GDM1 (cell line): ENCODE measurements around the gene RTP2.

Source experiments
- DNase-seq: peaks from one replicate; lab custom pipeline; 2025; lab: John Stamatoyannopoulos, UW

The RTP2 gene

DNA sequence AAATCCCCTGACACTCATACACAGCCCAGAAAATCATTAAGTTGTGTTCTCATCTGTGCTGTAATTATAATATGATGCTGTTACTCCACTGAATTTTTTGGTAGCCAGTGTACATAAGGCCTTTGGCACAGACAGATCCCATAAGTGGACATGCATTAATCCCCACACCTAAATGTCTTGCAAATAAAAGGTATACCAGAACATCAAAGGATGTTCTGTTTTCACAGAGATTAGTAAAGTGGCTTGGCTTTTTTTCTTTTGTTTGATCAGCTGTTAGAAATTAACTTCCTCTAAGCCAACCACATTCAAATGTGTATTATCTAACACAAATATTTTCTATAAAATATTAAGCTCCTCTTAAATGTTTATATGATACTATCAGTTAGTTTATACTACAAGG lies 34.8 kb downstream of the RTP2 start:
- no peak for DNase-seq

DNA sequence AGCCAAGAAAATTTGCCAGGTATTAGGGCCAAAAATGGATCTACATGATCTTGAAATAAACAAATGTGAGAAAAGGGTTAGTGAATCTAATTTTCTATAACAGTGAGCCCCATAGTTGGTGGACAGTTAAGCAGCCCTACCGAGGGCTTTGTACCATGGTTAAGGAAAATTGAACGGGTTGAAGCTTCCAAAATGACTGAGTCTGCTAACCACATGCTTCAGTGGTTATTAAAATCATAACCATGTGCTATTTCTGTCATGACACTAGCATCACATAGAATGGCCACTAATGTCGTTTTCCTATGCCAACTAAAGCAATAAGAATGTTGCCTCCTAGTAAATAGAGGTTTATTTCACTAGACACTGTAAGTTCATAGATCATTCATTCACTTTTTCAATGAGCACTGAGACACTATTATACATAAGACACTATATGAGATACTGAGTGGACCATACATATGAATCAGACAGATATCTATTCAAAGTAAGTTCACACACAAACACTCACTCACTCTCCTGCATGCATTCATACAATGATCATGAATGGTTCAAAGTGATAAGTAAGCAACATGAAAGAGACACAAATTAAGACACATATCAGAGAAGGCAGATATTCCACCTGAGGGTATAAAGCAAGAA lies 36.5 kb downstream of the RTP2 start:
- no peak for DNase-seq

DNA sequence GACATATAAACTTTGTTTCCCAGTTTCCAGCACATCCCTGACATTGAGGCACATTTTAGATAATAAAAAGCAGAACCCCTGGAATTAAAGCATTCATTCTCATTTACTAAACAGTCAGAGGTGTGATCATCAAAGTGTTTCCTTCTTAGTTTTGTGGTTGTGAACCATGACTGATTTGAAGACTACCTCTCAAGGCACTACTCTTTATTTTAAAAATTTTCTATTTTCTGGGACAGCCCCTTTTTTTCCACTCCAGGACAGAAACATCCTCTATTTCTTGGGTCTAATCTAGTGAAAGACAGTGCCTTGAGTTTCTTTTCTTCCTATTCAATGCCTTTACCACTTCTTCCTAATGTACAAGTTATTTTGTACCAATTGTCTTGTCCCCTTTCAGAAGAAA lies 37.3 kb downstream of the RTP2 start:
- no peak for DNase-seq

DNA sequence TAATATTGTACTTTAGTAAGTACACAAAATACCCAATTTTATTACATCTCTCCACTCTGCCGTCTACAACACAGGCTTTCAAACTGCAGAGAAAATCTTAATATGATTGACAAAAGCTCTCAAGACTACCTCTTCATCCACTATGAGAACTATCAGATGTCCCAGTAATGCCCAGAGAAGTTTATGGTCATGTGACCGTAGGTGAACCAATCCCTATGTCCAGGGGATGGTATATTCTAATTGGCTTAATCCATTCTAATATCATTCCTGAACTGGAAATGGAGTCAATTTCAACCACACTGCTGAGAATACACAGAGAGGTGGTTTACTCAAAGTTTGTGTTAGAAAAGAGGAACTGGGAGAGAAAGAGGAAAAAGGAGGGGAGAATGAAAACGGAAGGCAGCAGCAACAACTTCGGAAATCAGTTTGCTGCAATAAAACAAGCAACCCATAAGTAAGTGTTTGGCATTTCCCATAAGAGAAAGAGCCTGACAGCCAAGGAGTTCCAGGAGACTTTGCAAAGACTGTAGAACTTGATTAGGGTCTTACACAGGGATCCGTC lies 39.4 kb downstream of the RTP2 start:
- DNase-seq, result no peak

DNA sequence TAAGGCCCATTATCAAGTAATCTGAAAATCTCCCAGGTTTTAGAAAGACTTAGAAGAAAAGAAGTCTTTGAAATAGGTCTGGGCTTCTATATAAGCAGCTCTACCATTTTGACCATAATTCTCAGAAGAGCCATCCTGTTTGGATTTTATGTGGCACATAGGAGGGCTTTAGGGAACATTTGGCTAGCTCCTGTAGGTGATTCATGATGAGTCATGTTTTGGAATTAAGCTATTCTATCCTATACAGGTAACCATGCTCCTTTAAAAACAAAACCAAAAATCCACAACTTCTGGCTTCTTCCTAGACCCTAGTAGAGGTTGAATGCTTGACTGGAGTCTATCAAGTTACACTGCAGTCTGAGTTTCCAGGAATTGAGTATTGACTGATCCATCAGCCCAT lies 41.1 kb downstream of the RTP2 start:
- DNase-seq, result no peak

DNA sequence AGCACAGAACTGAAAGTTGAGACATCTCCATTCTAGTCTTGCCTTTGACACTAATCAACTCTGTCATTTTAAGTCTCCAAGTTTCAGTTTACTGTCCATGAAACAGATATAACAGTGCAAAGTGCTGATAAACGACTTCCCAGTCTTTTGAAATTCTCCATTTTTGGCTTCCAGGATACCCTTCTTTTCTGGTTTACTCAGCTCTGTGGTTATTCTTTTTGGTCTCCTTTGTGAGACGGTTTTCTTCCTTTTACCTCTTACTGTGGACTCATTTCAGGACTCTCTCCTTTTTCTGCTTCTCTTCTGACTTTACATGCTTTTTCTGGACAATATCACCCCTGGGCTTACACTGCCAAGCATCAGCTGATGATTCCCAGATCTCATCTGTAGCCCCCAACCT lies 51.1 kb downstream of the RTP2 start:
- DNase-seq, result no peak
